ENCODE measurements around the gene TBC1D2B. TPM values are rescaled to one million over a fixed set of nuclear protein-coding genes. Genes with fewer than 3 reads are reported as not detected.

Gene TBC1D2B
- total and polyA plus RNA-seq, 3 donors from 2014 or later: 28.9 to 41.5 (median 40.6) TPM

DNA sequence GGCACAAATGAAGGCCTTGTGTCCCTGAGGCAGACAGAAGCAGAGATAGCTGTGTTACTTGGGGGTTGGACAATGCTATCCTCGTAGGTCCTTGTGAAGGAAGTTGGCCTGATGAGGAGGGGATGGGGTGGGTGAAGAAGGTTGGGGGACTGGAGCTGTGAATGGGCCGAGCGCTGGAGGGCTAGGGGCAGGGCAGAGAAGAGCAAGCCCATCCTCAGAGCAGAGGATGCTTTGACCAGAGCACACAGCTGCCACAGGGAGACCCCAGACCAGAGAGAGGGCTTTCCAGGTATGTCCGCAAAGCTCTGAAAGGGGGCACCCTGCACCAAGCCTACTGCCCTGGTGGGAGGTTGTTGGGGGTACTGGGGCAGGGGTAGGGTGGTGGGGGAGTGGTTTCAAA is 5.7 kb upstream of the TBC1D2B start:
- Histone ChIP-seq H3K27ac (no peak overlapping the region), H3K36me3 (ENCODE audit: low read depth, missing control alignments) (no peaks in the 10 kb centered on the region), H3K4me1 (peaks cover 7% of the 10 kb centered on the region), H3K27me3 (no peaks in the 10 kb centered on the region), H3K4me3 (no peak overlapping the region), H3K9me3 (no peaks in the 10 kb centered on the region)
- DNase-seq: no peak
- intact Hi-C loops (cut with DNase I; ENCODE audit: low total_unique reads): no loop called here
- WGBS, 2 donors: 85 to 88% methylated on average over 4 of the region's 4 CpGs
- no peak for TF ChIP-seq POLR2A (IDR thresholded peaks at IDR 0.05)
- TF ChIP-seq, protein P1, sequence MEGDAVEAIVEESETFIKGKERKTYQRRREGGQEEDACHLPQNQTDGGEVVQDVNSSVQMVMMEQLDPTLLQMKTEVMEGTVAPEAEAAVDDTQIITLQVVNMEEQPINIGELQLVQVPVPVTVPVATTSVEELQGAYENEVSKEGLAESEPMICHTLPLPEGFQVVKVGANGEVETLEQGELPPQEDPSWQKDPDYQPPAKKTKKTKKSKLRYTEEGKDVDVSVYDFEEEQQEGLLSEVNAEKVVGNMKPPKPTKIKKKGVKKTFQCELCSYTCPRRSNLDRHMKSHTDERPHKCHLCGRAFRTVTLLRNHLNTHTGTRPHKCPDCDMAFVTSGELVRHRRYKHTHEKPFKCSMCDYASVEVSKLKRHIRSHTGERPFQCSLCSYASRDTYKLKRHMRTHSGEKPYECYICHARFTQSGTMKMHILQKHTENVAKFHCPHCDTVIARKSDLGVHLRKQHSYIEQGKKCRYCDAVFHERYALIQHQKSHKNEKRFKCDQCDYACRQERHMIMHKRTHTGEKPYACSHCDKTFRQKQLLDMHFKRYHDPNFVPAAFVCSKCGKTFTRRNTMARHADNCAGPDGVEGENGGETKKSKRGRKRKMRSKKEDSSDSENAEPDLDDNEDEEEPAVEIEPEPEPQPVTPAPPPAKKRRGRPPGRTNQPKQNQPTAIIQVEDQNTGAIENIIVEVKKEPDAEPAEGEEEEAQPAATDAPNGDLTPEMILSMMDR (IDR thresholded peaks at IDR 0.05): no peak

DNA sequence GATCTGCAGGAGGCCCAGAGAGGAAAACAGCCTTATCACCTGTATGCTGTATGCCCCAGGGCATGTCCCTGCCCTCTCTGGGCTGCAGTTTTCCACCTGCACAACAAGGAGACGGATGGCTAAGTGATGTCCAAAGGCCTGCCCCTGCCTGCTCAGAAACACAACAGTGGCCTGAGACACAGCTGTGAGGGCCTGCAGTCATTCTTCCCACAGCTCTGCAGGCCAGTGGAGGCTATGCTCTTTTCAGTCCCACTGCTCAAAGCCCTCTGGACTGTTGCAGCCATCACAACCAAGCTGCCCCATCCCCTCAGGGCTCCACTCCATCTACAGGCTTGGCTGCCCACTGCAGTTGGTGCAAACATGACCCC is 5.2 kb upstream of the TBC1D2B start:
- peaks cover 7% of the 10 kb centered on the region for H3K4me1 ChIP-seq
- intact Hi-C loops (cut with DNase I; ENCODE audit: low total_unique reads): no loop called here
- H3K9me3 ChIP-seq: no peaks in the 10 kb centered on the region
- no peaks in the 10 kb centered on the region for H3K36me3 ChIP-seq (ENCODE audit: low read depth, missing control alignments)
- H3K27me3 ChIP-seq: no peaks in the 10 kb centered on the region
- no peak overlapping the region for H3K27ac ChIP-seq
- DNase-seq: no peak
- 92% methylated on average over 1 of the region's 1 CpG; no CpG with 5 or more reads in 1 of the 2 donors for WGBS, 2 donors
- TF ChIP-seq, protein P1 (IDR thresholded peaks at IDR 0.05): no peak
- no peak for TF ChIP-seq POLR2A (IDR thresholded peaks at IDR 0.05)
- H3K4me3 ChIP-seq: no peak overlapping the region

DNA sequence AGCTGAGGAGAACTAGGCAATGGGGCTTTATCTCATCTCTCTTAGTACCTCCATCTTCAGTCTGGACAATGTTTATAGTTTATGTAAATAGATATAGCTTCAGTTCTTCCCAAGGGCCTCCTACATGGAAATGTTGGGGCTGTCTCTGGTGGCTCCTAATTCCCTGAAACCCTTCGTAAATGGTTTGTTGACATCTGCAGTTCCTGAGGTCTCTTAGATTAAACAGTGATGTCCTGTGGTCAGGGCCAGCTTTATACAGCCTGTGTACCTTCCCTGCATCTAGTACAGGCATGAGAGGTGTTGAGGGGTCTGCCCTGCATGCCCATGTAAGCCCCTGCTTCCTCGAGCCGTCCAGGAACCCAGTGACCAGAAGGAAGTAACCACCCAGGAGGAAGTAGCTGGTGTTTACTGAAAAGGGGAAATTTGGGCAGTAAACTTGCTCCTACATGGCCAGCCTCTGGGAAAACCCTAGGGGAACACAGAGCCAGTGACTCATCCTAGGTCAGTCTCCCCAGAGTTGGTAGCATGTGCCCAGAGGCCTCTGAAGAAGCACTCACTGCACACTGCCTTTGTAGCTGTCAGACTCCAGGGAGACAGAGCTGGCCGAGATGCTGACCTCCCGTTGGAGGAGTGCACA is 4.7 kb upstream of the TBC1D2B start:
- Histone ChIP-seq H3K4me1 (peaks cover 7% of the 10 kb centered on the region), H3K9me3 (no peaks in the 10 kb centered on the region), H3K27me3 (no peaks in the 10 kb centered on the region), H3K4me3 (no peak overlapping the region), H3K27ac (no peak overlapping the region), H3K36me3 (ENCODE audit: low read depth, missing control alignments) (no peaks in the 10 kb centered on the region)
- no peak for DNase-seq
- TF ChIP-seq, protein P1 (IDR thresholded peaks at IDR 0.05): no peak
- TF ChIP-seq POLR2A (IDR thresholded peaks at IDR 0.05): no peak
- 64 to 93% methylated on average over 4 to 5 of the region's 5 CpGs for WGBS, 2 donors
- intact Hi-C loops (cut with DNase I; ENCODE audit: low total_unique reads): no loop called here

DNA sequence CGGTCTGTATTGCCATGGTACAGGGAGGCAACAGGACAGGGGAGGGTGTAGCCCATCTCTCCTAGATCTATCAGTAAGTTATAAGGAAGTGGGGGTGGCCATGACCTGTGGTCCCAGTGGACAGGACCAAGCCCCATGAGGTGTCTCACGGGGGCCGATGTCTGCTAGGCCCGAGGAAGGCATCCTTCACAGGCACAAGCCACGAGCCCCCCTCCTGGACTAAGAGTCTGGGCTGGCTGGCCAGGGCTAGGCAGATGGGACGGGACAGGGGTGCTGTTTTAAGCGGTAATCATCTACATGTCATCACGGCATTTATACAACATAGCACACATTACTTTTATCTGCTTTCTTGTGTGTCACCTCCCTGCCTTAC is 2.6 kb upstream of the TBC1D2B start:
- 78 to 87% methylated on average over 8 of the region's 8 CpGs for WGBS, 2 donors
- Histone ChIP-seq H3K4me1 (peaks cover 7% of the 10 kb centered on the region), H3K27me3 (no peaks in the 10 kb centered on the region), H3K36me3 (ENCODE audit: low read depth, missing control alignments) (no peaks in the 10 kb centered on the region), H3K4me3 (no peak overlapping the region), H3K9me3 (no peaks in the 10 kb centered on the region), H3K27ac (no peak overlapping the region)
- no peak for DNase-seq
- intact Hi-C loops (cut with DNase I; ENCODE audit: low total_unique reads): no loop called here
- TF ChIP-seq, protein P1 (IDR thresholded peaks at IDR 0.05): no peak
- no peak for TF ChIP-seq POLR2A (IDR thresholded peaks at IDR 0.05)

Data from testis (tissue), 3 donors.